Measurements from ENCODE around the gene NR6A1. TPM values are rescaled to one million over a fixed set of nuclear protein-coding genes. Genes with fewer than 3 reads are reported as not detected.
A peak's percentile ranks its signal among the peaks of the same experiment; 100 is the strongest.

The NR6A1 gene
- total RNA-seq, 2 experiments from 2014 or later, result 0.74 to 1.1 TPM

- no peaks in the 10 kb centered on the region for H3K9me3 Mint-ChIP-seq
- no peak overlapping the region for H3K4me3 Mint-ChIP-seq
- no peaks in the 10 kb centered on the region for H3K36me3 Mint-ChIP-seq (ENCODE audit: low read depth)
- DNase-seq (no peak), ATAC-seq (no peak)
- no peak for TF ChIP-seq CTCF (IDR thresholded peaks at IDR 0.05)
- H3K4me1 Mint-ChIP-seq (ENCODE audit: low read depth), result peaks cover 7% of the 10 kb centered on the region
- ChIA-PET CTCF (interaction anchor here (1.3 to 1.6 kb wide), 4 partner anchors 24 to 39 kb away, joined by 3 to 5 read pairs (median 3); partner anchors contain the start of gene OLFML2A), POLR2A (no interaction called here)
- H3K27ac Mint-ChIP-seq, result no peak overlapping the region
- H3K27me3 Mint-ChIP-seq, result peaks cover 6% of the 10 kb centered on the region
- intact Hi-C loops (cut with micrococcal nuclease), result no loop called here
Measured at GRCh38 chr9:124813501-124814163, 42.5 kb upstream of the NR6A1 start.

GRCh38 chr9:124813041-124813440 lies 41.9 kb upstream of the NR6A1 start:
- H3K27me3 Mint-ChIP-seq, result peaks cover 4% of the 10 kb centered on the region
- DNase-seq (no peak), ATAC-seq (no peak)
- CTCF ChIA-PET, result interaction anchor here (1.3 to 1.6 kb wide), 4 partner anchors 24 to 39 kb away, joined by 3 to 5 read pairs (median 3); partner anchors contain the start of gene OLFML2A
- no peaks in the 10 kb centered on the region for H3K36me3 Mint-ChIP-seq (ENCODE audit: low read depth)
- H3K9me3 Mint-ChIP-seq, result no peaks in the 10 kb centered on the region
- intact Hi-C loops (cut with micrococcal nuclease), result no loop called here
- TF ChIP-seq CTCF (IDR thresholded peaks at IDR 0.05), result no peak
- H3K4me3 Mint-ChIP-seq, result no peak overlapping the region
- POLR2A ChIA-PET, result no interaction called here
- peaks cover 1% of the 10 kb centered on the region for H3K4me1 Mint-ChIP-seq (ENCODE audit: low read depth)
- no peak overlapping the region for H3K27ac Mint-ChIP-seq

GRCh38 chr9:124812441-124812876 lies 41.3 kb upstream of the NR6A1 start:
- no peaks in the 10 kb centered on the region for H3K4me1 Mint-ChIP-seq (ENCODE audit: low read depth)
- no peaks in the 10 kb centered on the region for H3K9me3 Mint-ChIP-seq
- peak; percentile 64 for ATAC-seq
- H3K27me3 Mint-ChIP-seq, result peaks cover 4% of the 10 kb centered on the region
- intact Hi-C loops (cut with micrococcal nuclease), result no loop called here
- TF ChIP-seq CTCF (IDR thresholded peaks at IDR 0.05), result no peak
- ChIA-PET CTCF (interaction anchor here (0.8 to 1.6 kb wide), 4 partner anchors 23 to 38 kb away, joined by 3 to 5 read pairs (median 3); no protein-coding TSS in a partner anchor), POLR2A (no interaction called here)
- H3K36me3 Mint-ChIP-seq (ENCODE audit: low read depth), result no peaks in the 10 kb centered on the region
- no peak overlapping the region for H3K4me3 Mint-ChIP-seq
- peak; percentile 47 for DNase-seq
- H3K27ac Mint-ChIP-seq, result no peak overlapping the region

GRCh38 chr9:124810663-124811355 lies 39.7 kb upstream of the NR6A1 start:
- no peak overlapping the region for H3K27ac Mint-ChIP-seq
- H3K4me3 Mint-ChIP-seq, result no peak overlapping the region
- no peak for TF ChIP-seq CTCF (IDR thresholded peaks at IDR 0.05)
- peaks cover 2% of the 10 kb centered on the region for H3K27me3 Mint-ChIP-seq
- no peak for ATAC-seq
- ChIA-PET CTCF (no interaction called here), POLR2A (no interaction called here)
- no peaks in the 10 kb centered on the region for H3K36me3 Mint-ChIP-seq (ENCODE audit: low read depth)
- no peak for DNase-seq
- no peaks in the 10 kb centered on the region for H3K4me1 Mint-ChIP-seq (ENCODE audit: low read depth)
- intact Hi-C loops (cut with micrococcal nuclease), result no loop called here
- no peaks in the 10 kb centered on the region for H3K9me3 Mint-ChIP-seq
